Stimulated activated CD8-positive, alpha-beta memory T cell treated with anti-CD3 and anti-CD28 coated beads, Interleukin-4, amount 100 ng/mL, for 24 hours (primary cell): ENCODE measurements around the gene PALS2.

Experiments
- DNase-seq: peaks from one replicate; pipeline ENCODE4 v3.0.0-alpha.2; 2020; ENCODE audit warnings: low read depth

The PALS2 gene, protein sequence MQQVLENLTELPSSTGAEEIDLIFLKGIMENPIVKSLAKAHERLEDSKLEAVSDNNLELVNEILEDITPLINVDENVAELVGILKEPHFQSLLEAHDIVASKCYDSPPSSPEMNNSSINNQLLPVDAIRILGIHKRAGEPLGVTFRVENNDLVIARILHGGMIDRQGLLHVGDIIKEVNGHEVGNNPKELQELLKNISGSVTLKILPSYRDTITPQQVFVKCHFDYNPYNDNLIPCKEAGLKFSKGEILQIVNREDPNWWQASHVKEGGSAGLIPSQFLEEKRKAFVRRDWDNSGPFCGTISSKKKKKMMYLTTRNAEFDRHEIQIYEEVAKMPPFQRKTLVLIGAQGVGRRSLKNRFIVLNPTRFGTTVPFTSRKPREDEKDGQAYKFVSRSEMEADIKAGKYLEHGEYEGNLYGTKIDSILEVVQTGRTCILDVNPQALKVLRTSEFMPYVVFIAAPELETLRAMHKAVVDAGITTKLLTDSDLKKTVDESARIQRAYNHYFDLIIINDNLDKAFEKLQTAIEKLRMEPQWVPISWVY

DNA sequence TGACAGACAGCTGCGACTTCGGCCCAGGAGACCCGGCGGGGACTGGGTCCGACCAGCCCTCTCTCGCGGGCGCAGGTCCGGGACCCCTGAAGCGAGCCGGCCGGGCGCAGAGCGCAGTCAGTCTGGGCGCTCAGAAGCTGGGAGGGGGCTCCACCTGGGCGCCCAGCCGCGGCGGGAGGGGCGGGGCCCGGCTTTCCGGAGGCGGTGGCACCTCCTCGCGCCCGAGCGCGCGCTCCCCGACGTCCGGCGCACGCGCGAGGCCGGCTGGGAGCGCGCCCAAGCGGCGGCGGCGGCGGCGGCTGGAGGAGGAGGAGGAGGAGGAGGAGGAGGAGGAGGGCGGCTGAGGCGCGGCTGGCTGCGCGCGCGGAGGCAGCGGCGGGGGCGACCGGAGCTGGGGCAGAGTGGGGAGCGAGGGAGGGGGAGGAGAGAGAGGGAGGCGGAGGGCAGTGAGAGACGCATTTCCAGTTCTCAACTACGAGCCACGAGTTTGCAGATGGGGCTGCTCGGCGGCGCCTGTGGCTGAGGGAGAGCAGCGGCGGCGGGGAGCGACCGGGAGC lies at the start of gene PALS2:
PALS2 (plus strand) TSS at position 456 of the 557 bp plus-strand sequence. CDS start 50,216 bp downstream, outside the sequence.
- peak; percentile 68 for DNase-seq

DNA sequence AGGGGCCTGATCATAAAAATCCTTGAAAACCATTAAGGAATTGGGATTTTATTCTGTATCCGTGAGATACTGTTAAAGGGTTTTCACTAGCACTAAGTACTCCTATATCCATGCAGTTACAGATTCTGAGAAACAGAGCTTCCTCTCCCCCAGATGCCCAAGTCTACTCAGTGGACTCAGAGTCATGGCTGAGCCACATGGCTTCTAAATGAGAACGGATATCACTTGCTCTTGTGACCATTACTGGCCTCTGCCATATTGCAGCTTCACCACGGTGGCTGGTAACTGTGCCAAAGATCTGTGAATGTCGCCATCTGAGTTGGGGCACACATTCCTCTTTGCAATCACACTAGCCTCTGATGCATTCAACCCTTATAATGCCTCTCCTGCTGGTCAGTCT lies 42.0 kb upstream of the PALS2 start:
- DNase-seq = no peak

GRCh38 chr7:24536682-24537081 lies 36.6 kb upstream of the PALS2 start:
- DNase-seq = no peak

- no peak for DNase-seq
Measured at GRCh38 chr7:24540956-24541355, 32.3 kb upstream of the PALS2 start.

DNA sequence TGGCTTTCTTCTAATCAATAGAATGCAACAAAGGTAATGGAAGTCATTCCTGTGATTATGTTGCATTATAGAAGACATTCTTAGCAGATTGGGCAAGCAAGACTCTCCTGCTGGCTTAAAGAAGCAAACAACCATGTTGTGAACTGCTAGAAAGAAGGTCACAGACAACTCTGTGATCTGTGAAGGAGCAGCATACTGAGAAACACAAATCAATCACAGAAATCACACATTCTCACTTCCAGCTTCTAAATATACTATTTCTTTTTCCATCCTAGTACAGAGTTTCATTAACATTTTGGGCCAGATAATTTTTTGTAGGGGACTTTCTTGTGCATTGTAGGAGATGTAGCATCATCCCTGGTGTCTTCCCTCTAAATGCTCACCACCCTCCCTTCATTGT lies 28.0 kb upstream of the PALS2 start:
- no peak for DNase-seq

DNA sequence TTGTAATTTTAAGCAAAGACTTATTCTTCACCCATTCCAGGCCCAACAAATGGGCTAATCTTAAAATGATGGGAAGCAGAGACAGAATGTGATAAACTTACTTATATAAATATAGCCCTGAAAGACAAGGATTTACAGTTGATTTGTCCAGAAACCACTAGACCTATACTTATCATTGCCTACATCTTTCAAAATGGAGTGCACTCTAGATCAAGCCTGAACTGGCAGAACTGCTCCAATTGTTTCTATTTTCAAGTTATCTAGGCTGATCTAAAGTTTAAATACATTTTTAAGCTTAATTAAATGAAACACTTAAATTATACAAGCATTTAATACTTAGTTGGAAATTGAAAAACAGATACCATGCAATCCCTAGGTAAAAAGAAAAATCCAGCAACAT lies 24.9 kb upstream of the PALS2 start:
- no peak for DNase-seq

DNA sequence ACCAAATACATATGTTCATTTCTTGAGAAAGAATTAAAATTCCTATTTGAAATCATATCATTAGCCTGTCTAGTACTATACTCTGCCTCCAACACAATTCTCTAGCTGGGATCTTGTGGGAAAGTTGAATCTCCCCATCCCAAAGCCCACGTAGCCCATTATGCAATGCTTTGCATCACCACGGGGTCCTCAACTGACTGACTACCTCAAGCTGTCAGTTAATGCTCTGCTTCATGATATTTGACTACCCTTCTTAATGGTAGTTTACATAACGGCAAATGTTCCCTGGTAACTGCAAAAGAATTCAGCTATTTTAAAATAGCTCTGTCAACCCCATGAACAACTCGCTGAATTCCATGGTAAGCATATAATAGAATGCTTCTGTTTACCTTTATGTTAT lies 23.3 kb upstream of the PALS2 start:
- DNase-seq = no peak

- DNase-seq = no peak
Measured at GRCh38 chr7:24555184-24555583, 18.1 kb upstream of the PALS2 start.

DNA sequence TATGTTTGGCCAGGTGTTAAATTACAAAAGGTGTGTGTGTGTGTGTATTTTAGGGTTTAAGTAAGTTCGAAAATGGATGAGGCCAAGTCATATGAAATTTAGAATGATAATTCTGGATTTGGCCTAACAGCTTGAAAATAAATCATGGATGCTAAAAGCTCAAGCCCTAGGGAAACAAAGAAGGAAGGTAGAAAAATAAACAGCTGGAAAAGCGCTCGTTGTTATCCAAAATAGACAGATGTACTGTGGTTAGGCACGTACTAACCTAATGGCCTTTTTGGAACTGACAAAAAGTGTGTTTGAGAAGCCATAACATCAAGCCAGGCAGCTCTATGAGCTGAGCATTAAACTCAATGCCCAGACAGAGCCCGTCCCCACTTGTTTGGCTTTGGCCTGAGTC lies 17.5 kb upstream of the PALS2 start:
- DNase-seq = no peak

DNA sequence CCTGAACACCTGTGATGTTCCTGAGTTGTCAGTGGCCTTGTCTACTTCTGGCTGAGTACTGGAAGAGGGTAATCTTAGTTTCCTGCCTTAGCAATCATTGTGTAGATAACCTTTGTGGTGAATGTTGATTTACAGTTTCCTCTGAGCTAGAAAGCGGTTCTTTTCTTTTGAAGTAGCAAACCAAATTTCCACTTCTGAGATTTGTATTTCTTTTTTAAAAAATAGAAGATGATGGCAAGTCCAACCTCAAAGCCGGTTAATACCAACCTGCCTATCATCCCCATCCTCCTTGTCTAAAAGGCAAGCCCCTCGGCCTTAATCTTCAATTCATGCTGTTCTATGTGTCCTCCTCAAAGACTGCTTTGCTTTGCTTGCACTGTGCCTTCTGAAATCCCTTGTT lies 12.5 kb upstream of the PALS2 start:
- DNase-seq = no peak

DNA sequence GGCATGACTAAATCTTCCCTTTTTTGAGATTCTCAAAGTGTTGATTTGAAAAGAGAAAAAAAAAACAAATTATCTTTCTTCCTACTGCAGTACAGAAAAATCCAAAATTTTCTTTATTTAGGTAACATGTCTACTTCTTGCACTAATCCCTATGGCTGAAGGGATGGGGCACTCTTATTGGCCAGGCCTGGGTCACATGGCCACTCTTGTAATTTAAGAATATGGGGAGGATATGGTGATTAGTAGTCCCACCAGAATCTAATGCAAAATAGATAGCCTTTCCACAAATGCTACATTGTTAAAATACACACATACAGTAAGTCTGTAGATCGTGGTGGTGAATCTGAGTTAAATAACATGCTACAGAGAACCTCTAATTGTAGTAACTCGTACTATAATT lies 7.0 kb upstream of the PALS2 start:
- DNase-seq = no peak

GRCh38 chr7:24570983-24571382 lies 2.3 kb upstream of the PALS2 start:
- DNase-seq = no peak

GRCh38 chr7:24572016-24572392 lies 1.2 kb upstream of the PALS2 start:
- no peak for DNase-seq

- DNase-seq = peak; percentile 7
Measured at GRCh38 chr7:24572393-24572996, 757 bp upstream of the PALS2 start.

- peak; percentile 27 for DNase-seq
Measured at GRCh38 chr7:24573554-24574338, 494 bp downstream of the PALS2 start.

DNA sequence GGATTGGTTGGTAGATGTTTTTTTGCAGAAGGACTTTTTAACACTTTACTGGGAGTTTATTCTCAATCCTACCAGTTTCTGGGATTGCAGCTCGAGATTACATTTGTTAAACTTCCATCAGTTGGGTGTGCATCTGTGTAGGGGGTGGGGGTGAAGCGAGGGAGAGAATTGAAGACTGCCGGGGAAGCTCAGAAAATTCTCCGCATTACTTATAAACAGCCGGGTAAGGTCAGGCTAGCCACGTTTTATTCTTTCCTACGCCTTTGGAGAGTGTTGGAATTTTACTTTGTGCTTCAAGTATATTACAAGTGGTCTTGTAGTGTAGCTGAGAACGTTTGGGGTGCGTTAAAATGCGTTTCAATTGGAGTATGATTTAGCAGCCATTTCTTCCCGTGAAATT lies 1.1 kb downstream of the PALS2 start:
- no peak for DNase-seq

- DNase-seq = no peak
Measured at GRCh38 chr7:24574950-24575349, 1.7 kb downstream of the PALS2 start.

GRCh38 chr7:24576171-24577025 lies 3.1 kb downstream of the PALS2 start:
- no peak for DNase-seq

GRCh38 chr7:24578052-24578451 lies 4.8 kb downstream of the PALS2 start:
- no peak for DNase-seq

DNA sequence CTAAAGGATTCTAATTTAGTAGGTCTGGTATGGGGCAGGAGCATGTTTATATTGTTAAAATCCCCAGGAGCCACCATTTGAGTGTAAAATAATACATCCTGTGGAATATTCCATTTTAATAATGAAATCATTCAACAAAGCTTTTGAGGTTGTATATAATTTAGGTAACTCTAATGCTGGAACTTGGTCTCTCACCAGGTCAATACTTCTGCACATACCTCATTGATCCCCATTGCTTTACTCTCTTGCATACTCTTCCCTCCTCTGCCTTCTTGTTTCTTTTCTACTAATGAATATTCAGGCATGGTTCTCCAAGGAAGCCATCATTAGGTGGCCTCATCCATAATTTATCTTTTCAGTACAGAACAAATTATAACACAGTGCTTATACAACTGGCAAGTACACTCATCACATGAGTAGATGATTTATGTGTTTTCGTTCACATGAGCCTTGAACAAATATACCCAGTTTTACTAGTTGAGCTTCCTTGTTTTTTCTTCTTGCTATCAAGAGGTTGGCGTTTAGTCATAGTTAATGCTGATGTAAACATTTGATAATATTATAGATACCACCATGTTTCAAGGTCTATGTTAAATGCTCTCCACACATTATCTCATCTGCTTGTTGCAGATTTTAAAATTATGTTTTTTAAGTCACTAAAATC lies 7.2 kb downstream of the PALS2 start:
- DNase-seq = no peak

DNA sequence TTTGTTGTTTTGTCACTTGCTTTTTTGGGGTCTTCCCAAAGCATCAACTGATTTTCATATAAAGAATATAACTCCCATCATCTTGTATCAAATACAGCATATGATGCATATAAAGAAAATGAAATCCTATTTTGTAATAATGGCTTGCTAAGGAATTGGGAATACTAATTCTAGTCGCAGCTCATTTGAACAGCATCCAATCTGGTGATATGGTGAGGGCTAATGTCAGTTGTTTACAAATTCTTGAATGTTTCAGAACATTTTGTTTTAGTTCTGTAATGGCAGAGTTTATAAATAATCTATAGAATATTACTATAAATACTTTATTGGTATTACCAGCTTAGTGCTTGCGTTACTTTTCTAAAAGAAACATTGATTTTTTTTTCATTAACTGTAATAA lies 8.9 kb downstream of the PALS2 start:
- DNase-seq = no peak
